IPS-NIHi7 (cell line): Measurements from ENCODE around the gene TEX52.
"Not testable (repeated sequence)": the region's sequence is repeated elsewhere in the genome, so short reads cannot be mapped to it uniquely, and the experiment has no call there.

Source experiments
- DNase-seq: peaks from one replicate; pipeline ENCODE4 v3.0.0; 2012; ENCODE audit warnings: mixed read lengths; ENCODE audit errors: extremely low spot score

Gene TEX52

DNA sequence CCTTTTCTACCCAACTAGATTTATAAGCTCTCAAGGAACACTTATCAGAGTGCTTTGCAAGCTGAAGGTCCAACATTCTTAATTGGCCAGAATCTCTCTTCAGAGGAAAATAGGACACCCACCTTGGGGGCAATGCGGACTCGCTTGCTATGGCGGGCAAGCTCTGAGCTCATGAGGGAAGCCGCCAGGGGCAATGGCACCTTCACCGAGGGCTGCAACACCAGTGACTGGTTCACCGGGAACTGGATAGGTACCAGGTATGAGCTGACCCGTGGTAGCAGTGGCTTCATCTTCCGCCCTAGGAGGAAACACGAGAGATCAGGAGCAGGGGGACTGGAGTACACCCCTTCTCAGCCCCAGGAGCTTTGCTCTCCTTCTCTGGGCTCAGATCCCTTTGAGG lies 7.4 kb upstream of the TEX52 start:
- DNase-seq: no peak

- not testable (repeated sequence) for DNase-seq
These were observed 6.6 kb upstream of the TEX52 start for GRCh38 chr12:2863402-2863801.

- DNase-seq: no peak
These were observed 6.0 kb upstream of the TEX52 start for GRCh38 chr12:2862876-2863275.

DNA sequence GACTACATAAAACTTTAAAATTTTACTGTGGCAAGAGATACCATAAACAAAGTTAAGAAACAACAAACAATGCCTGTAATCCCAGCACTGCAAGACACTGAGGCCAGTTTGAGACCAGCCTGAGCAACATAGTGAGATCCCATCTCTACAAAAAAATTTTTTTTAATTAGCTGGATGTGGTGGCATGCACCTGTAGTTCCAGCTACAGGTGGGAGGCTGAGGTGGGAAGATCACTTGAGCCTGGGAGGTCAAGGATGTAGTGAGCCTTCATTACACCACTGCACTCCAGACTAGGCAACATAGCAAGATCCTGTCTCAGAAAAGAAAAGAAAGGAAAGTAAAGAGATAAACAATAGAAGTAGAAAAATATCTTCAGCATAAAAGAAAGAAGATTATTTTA lies 3.3 kb upstream of the TEX52 start:
- DNase-seq: no peak

- DNase-seq: no peak
These were observed 2.1 kb upstream of the TEX52 start for GRCh38 chr12:2858944-2859421.

DNA sequence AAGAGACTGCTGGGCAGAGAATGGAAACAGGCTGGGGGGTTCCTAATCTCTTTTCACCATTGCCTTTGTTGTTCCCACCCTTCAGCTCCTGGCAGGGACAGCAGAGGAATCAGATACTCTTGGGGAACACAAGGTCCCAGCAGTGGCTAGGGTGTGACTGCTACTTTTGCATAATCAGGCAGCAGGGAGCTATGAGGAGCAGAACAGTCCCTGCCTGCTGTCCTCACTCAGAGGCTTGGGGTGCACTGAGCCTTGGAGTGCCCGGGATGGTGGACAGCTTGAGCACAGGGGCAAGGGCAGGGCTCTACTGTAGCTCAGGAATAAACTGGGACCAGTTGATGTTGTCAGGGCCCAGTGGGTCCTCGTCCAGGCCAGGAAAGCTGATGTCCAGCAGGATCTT lies 1.5 kb upstream of the TEX52 start:
- DNase-seq: no peak

GRCh38 chr12:2857576-2857975 lies 737 bp upstream of the TEX52 start:
- DNase-seq: no peak

DNA sequence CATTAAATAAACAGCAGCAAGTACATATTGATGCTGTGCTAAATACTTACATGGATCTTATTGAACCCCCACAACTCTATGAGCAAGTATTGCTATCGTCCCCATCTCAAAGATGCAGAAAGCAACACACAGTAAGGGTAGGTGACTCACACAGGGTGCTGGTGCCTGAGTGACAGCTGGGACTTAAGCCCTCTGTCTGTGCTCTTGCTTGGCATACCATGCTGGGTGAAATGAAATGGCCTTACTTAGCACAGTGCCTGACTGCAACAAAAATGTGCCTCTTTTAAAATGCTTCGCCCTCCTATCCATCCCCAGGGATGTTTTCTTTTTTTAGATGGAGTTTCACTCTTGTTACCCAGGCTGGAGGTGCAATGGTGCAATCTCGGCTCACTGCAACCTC lies 788 bp downstream of the TEX52 start:
- DNase-seq: no peak

- DNase-seq: no peak
These were observed 1.3 kb downstream of the TEX52 start for GRCh38 chr12:2855546-2855945.

DNA sequence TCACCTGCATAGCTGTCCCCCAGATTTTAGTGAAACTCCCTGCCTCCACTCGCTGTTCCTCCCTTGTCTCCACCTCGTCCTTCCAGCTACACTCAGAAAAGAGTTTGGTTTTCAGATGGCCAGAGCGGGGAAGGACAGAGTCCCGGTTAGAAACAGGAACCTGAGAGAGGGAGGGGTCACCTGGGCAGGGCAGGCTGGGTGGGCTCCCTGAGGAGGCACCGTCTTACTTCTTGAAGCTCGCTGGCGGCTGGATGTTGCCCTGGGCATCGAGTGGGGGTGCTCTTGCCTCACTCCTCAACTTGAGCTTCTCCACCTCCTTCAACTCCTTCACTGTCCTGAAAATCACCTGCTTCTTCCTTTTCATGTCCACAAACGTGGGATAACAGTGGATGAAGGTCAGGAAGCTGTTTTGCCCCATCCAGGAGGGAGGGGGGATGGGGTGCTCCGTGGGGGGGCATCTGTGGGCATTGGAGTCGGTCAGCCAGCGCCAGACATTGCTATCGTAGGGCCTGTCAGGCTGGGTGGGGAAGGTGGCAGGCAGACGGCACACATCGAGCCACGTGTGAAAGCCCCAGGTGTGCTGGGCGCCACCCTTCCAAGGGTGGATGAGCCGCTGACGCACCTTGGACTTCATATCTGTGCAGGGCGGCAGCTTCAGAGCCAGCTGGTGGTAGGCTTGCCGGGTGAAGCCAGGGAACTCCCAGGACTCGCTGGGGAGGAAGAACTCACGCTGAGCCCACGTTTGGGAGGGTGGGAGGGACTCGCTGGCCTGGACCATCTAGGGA lies 2.0 kb downstream of the TEX52 start:
- DNase-seq: no peak

DNA sequence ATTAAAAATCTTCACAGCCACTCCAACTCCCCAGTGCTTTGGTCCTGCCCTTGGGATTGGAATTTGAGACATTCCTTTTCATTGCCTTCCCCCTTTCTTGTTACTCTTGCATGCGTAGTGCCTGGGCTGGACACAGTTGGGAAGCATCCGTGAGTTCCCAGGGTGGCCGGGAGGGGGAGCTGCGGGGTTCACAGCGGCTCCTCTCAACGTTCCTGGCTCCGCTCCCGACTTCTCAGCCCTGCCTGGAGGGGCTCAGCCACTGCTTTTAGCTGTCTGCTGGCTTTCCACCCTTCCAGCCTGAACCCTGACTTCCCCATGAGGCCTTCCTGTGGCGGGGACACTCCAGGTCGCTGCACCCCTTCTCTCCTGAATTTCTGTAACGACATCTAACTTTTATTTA lies 3.2 kb downstream of the TEX52 start:
- DNase-seq: peak; percentile 97

- no peak for DNase-seq
These were observed 4.9 kb downstream of the TEX52 start for GRCh38 chr12:2851931-2852330.

DNA sequence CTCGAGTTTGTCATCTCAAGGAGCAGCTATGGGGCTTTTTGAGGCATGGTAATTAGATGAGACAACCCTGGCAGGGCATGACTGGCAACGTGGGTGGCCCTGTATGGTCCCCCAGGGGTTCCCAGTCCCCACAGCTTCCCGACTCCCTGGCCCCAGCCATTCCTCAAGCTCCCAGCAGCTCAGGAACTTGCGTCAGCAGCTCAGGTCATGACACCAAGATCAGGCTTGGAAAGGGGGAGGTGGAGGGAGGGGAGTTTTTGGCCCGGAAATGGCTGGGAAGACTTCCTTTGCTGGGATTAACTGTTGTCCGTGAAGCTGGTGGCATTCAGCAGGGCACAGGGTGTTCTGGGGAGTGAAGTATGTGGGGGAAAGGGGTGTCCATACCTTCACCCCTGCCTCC lies 11.6 kb downstream of the TEX52 start:
- no peak for DNase-seq

GRCh38 chr12:2844786-2845185 lies 12.1 kb downstream of the TEX52 start:
- no peak for DNase-seq

- no peak for DNase-seq
These were observed 13.9 kb downstream of the TEX52 start for GRCh38 chr12:2842948-2843347.

GRCh38 chr12:2841056-2841650 lies 15.7 kb downstream of the TEX52 start:
- DNase-seq: no peak

GRCh38 chr12:2836574-2836973 lies 20.3 kb downstream of the TEX52 start:
- DNase-seq: no peak

DNA sequence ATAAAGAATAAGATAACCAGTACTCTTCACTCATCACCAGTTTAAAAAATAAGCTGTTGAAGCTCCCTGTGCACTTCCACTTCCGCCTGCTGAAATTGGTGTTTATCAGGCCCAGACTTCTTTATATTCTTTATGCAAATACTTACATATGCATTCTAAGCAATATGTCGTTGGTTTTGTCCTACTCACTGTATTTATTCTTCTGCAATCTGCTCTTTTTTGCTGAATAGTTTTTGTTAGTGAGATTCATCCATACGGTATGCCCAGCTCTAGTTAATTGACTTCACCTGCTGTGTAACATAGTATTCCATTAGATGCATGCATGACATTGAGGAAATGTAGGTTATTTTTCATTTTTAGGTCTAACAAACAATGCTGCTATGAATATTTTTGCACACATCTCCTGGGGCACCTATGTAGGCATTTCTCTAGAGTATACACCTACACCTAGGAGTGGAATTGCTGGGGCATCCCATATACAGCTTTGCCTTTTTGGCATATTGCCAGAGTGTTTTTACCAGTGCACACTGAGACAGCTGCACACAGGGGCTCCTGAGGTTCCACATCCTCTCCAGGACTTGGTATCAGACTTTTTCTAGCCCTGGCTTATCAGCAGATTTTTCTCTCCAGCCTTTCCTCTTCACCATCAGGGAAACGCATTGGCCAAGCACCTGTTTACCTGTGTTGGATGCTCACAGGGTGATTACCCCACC lies 21.0 kb downstream of the TEX52 start:
- no peak for DNase-seq

DNA sequence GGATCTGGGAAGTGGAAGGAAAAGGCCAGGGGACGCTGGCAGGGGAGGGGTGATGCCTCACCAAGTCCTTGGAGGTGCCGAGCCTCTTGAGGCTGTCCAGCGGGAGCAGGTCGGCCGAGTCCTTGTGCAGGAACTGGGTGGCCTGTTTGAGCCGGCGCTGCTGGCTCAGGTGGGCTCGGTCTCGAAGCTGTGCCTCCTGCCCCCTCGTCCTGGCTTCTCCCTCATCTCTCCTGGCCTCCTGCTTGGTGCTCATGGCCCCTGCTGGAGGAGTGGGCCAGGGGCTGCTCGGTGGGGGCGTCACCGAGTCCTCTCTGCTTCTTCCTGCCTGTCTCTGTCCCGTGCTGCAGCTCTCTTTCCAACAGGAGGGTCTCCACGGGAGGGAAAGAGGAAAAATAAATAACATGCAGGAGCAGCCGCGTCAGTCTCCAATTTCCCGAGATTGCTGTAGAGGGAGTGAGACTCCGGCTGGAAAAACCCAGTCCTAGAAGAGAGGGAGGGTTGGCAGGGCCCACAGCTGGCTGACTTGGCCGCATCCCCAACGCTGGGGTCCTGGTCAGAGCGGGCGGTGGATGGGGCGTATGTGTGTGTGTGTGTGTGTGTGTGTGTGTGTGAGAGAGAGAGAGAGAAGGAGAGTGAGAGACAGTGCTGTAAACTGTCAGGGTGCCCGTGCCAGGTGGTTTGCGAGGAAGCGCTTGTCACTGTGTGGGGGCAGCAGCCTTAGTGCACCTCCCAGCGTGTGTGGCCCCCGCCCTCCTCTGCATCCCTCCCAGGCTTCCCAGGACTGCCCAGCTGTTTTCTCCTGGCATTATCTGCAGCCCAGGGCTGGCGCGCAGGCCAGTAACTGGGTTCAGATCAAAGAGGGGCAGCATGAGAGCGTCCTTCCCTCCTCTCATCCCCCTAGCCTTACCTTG lies 22.0 kb downstream of the TEX52 start, which contains the start of gene NRIP2:
NRIP2 (minus strand) TSS at position 455 of the 911 bp plus-strand sequence; CDS start at position 403, 52 bp downstream.
- DNase-seq: peak; percentile 62

- DNase-seq: peak; percentile 57
These were observed 23.0 kb downstream of the TEX52 start for GRCh38 chr12:2833810-2834209.

DNA sequence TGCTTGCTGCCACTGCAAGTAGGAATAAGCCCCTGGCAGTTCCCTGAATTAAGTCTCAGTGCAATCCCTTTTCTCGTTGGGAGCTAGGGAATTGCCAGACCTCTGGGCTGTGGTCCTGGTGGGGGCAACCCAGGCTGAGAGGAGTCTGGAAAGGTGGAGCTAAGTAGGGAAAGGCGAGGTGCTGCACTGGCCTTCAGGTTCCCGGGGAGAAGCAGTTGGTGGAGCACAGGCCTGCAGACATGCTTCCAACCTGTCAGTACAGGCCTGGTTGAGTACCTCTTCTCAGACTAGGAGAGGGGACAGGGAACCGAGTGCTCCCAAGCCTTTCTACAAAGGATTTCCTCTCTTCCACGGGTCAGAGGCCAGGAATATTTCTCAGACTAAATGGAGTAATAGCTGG lies 23.5 kb downstream of the TEX52 start:
- DNase-seq: no peak
